Panc1 (cell line): ENCODE data around the gene MARCHF2. TPM values are rescaled to one million over a fixed set of nuclear protein-coding genes. Genes with fewer than 3 reads are reported as not detected.

Experiments
- ATAC-seq: fragments of 200-7000 bp; cut with Tn5 transposase; 2 replicates; pipeline ENCODE4 v1.9.1; 2020; ENCODE audit warnings: mild to moderate bottlenecking, moderate library complexity
- BruUV-seq: library from RNA; stranded (reverse); fragments of 400-500 nt; replicated peaks from 2 replicates; lab custom pipeline; 2021; lab: Mats Ljungman, UMichigan
- CTCF ChIA-PET: fragments of 300-600 bp; sonication (Branson Sonifier 250); formaldehyde crosslinking; loops from one replicate; lab custom pipeline; 2022; ENCODE audit warnings: antibody characterized with exemption; lab: Charles Lee
- POLR2A ChIA-PET: fragments of 300-600 bp; sonication (Branson Sonifier 250); formaldehyde crosslinking; loops from one replicate; lab custom pipeline; 2022; ENCODE audit warnings: antibody characterized with exemption; lab: Charles Lee
- DNase-seq: peaks from one replicate; pipeline ENCODE4 v3.0.0-alpha.2; 2010; ENCODE audit warnings: low read depth, low spot score
- H3K27ac ChIP-seq: 2 replicates; pipeline ENCODE4 v1.5.1; 2011; ENCODE audit warnings: mild to moderate bottlenecking, low read length, inconsistent platforms
- H3K27me3 ChIP-seq: fragments of 200-500 bp; sonication (Bioruptor generic); 2 replicates; pipeline ENCODE4 v1.6.0; 2014; ENCODE audit warnings: low read length, inconsistent platforms; ENCODE audit not compliant: control insufficient read depth, insufficient read depth
- H3K36me3 ChIP-seq: fragments of 200-500 bp; sonication (Bioruptor generic); 2 replicates; pipeline ENCODE4 v1.5.1; 2014; ENCODE audit warnings: inconsistent platforms, mild to moderate bottlenecking, low read length, moderate library complexity; ENCODE audit not compliant: control insufficient read depth, insufficient read depth
- H3K4me1 ChIP-seq: 2 replicates; pipeline ENCODE4 v1.5.1; 2011; ENCODE audit warnings: inconsistent platforms, mild to moderate bottlenecking, low read length, moderate library complexity; ENCODE audit not compliant: control insufficient read depth, insufficient read depth
- H3K4me3 ChIP-seq, 2 experiments: 2 replicates each; pipeline ENCODE4 v1.5.1; 2011 to 2012; ENCODE audit warnings: low read depth in 2 of 2, low read length in 2 of 2, mild to moderate bottlenecking in 2 of 2, inconsistent platforms in 1 of 2, moderate library complexity in 1 of 2
- H3K9me3 ChIP-seq: fragments of 200-500 bp; sonication (Bioruptor generic); 2 replicates; pipeline ENCODE4 v1.5.1; 2014; ENCODE audit warnings: low read depth, mild to moderate bottlenecking, inconsistent platforms, low read length, moderate library complexity; ENCODE audit not compliant: control insufficient read depth, insufficient read depth
- CTCF ChIP-seq: fragments of 450-650 bp; IDR thresholded peaks from 2 replicates; pipeline ENCODE4 v1.5.1; 2017; ENCODE audit warnings: mild to moderate bottlenecking
- POLR2AphosphoS5 ChIP-seq: IDR thresholded peaks from 2 replicates; pipeline ENCODE4 v1.6.1; 2012; ENCODE audit warnings: mild to moderate bottlenecking, low read depth, low read length, moderate library complexity
- REST ChIP-seq, 2 experiments: IDR thresholded peaks; 2 replicates each; pipeline ENCODE4 v1.6.1; 2011 to 2012; ENCODE audit warnings: low read depth in 2 of 2, control low read depth in 1 of 2, low read length in 1 of 2, mild to moderate bottlenecking in 1 of 2, moderate library complexity in 1 of 2; ENCODE audit not compliant: insufficient read depth in 1 of 2
- TCF7L2 ChIP-seq: IDR thresholded peaks from 2 replicates; pipeline ENCODE4 v1.6.1; 2011; ENCODE audit warnings: mild to moderate bottlenecking, low read depth, low read length, inconsistent platforms
- in situ Hi-C: cut with HindIII; loops from 2 replicates; pipeline ENCODE4 v1.10.0; 2016; ENCODE audit warnings: low sequenced_read_pairs, low pct_unique_long_range_greater_than_20kb
- intact Hi-C: fragments of 100-400 bp; cut with micrococcal nuclease; formaldehyde crosslinking; loops from one replicate; pipeline ENCODE4 v1.10.0; 2022; ENCODE audit not compliant: unreplicated experiment
- microRNA-seq: library from miRNA; unstranded; fragments of <30 nt; microRNA quantifications from one replicate; pipeline ENCODE4 v1.1.0, GENCODE V29; 2020; ENCODE audit not compliant: unreplicated experiment
- total RNA-seq: library from RNA; stranded (reverse); gene quantifications from one replicate; pipeline ENCODE4 v1.2.1, GENCODE V29; 2021; ENCODE audit not compliant: unreplicated experiment

Gene MARCHF2
- total RNA-seq, 1 experiment from 2014 or later = 32.6 TPM

- intact Hi-C loops = no loop called here
- TF ChIP-seq TCF7L2 = no peak
- TF ChIP-seq POLR2AphosphoS5 = no peak
- TF ChIP-seq CTCF = no peak
- TF ChIP-seq REST (IDR thresholded peaks at IDR 0.05; ENCODE audit: insufficient read depth in 1 of 2, low read depth in 2 of 2, low read length in 1 of 2) = no peak
- no peak for DNase-seq
- no peak overlapping the region for H3K27ac ChIP-seq
- H3K4me1 ChIP-seq = no peaks in the 10 kb centered on the region
- ChIA-PET CTCF (no interaction called here), POLR2A (no interaction called here)
- in situ Hi-C loops = no loop called here
- H3K36me3 ChIP-seq = peaks cover 5% of the 10 kb centered on the region; the same call in 1 of the 2 replicates
- no peak for ATAC-seq
- H3K27me3 ChIP-seq = no peaks in the 10 kb centered on the region
- no peak overlapping the region for H3K4me3 ChIP-seq
- no TSS peak for BruUV-seq
- no peaks in the 10 kb centered on the region for H3K9me3 ChIP-seq
Observed at GRCh38 chr19:8488365-8488764, 75.3 kb downstream of the MARCHF2 start.

Small RNAs within 50 kb of the gene (microRNA-seq; reads per million reads assigned to microRNA genes)
- 1.9 reads per million for gene MIR4999

Other genes with a start within 250 kb of the MARCHF2 start
- 11.6 TPM for gene CERS4, start 203.9 kb upstream of the MARCHF2 start, total RNA-seq
- gene CD320, start 104.9 kb upstream of the MARCHF2 start, total RNA-seq = 120 TPM
- gene NDUFA7, start 91.9 kb upstream of the MARCHF2 start, total RNA-seq = 36.8 TPM
- 1,096 TPM for gene RPS28, start 91.8 kb upstream of the MARCHF2 start, total RNA-seq
- 1.2 TPM for gene KANK3, start 70.0 kb upstream of the MARCHF2 start, total RNA-seq
- 46.6 TPM for gene ANGPTL4, start 49.1 kb upstream of the MARCHF2 start, total RNA-seq
- gene RAB11B, start 22.9 kb upstream of the MARCHF2 start, total RNA-seq = 135 TPM
- gene HNRNPM, start 31.7 kb downstream of the MARCHF2 start, total RNA-seq = 225 TPM
- 0.15 TPM for gene PRAM1, start 89.3 kb downstream of the MARCHF2 start, total RNA-seq
- gene ZNF414, start 100.9 kb downstream of the MARCHF2 start, total RNA-seq = 37.1 TPM
- gene MYO1F, start 164.1 kb downstream of the MARCHF2 start, total RNA-seq = 0.33 TPM
- gene ADAMTS10, start 197.4 kb downstream of the MARCHF2 start, total RNA-seq = 10.0 TPM
- not detected for gene NFILZ, start 217.3 kb downstream of the MARCHF2 start, total RNA-seq